ENCODE data around the gene NEIL3. TPM values are rescaled to one million over a fixed set of nuclear protein-coding genes. Genes with fewer than 3 reads are reported as not detected.

The NEIL3 gene
- total and polyA plus RNA-seq, 10 of the 15 experiments (the other 5 are each of a cell fraction or from before 2014, with no cell fraction given): 3.0 to 13.8 (median 8.9) TPM

DNA sequence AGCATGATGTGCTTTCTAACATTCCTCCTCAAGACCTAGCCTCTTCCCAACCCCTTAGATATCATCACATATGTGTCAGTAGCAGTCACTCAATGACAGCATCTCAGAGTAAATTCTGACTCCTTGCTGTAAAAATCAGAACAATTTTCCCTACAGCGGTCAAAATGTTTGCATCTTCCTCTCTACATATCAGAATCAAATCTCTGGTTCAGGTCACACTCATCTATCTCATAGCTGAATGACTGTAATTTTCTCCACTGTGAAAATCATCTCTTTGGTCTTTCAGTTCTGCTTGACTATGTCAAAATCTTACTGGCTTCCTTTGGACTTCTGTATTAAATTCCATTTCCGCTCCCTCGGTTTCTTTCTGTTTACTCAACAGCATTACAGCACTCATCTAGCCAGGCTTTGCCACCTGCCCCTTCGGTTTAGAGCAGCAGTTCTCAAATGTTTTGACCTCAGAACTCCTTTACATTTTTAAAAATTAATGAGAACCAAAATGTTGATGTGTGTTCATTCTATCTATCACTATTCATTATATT lies 75.3 kb downstream of the NEIL3 start (continued):
- TF ChIP-seq, protein P1, sequence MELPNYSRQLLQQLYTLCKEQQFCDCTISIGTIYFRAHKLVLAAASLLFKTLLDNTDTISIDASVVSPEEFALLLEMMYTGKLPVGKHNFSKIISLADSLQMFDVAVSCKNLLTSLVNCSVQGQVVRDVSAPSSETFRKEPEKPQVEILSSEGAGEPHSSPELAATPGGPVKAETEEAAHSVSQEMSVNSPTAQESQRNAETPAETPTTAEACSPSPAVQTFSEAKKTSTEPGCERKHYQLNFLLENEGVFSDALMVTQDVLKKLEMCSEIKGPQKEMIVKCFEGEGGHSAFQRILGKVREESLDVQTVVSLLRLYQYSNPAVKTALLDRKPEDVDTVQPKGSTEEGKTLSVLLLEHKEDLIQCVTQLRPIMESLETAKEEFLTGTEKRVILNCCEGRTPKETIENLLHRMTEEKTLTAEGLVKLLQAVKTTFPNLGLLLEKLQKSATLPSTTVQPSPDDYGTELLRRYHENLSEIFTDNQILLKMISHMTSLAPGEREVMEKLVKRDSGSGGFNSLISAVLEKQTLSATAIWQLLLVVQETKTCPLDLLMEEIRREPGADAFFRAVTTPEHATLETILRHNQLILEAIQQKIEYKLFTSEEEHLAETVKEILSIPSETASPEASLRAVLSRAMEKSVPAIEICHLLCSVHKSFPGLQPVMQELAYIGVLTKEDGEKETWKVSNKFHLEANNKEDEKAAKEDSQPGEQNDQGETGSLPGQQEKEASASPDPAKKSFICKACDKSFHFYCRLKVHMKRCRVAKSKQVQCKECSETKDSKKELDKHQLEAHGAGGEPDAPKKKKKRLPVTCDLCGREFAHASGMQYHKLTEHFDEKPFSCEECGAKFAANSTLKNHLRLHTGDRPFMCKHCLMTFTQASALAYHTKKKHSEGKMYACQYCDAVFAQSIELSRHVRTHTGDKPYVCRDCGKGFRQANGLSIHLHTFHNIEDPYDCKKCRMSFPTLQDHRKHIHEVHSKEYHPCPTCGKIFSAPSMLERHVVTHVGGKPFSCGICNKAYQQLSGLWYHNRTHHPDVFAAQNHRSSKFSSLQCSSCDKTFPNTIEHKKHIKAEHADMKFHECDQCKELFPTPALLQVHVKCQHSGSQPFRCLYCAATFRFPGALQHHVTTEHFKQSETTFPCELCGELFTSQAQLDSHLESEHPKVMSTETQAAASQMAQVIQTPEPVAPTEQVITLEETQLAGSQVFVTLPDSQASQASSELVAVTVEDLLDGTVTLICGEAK (IDR thresholded peaks at IDR 0.05; ENCODE audit: borderline replicate concordance): no peak
- no peak for TF ChIP-seq ZNF384 (IDR thresholded peaks at IDR 0.05; ENCODE audit: borderline replicate concordance, low read depth, low read length)
- TF ChIP-seq, protein P2, sequence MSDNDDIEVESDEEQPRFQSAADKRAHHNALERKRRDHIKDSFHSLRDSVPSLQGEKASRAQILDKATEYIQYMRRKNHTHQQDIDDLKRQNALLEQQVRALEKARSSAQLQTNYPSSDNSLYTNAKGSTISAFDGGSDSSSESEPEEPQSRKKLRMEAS (IDR thresholded peaks at IDR 0.05; ENCODE audit: low read depth, low read length): no peak
- no peak for TF ChIP-seq RFX5 (IDR thresholded peaks at IDR 0.05; ENCODE audit: low read depth, low read length)
- TF ChIP-seq POLR2A (IDR thresholded peaks at IDR 0.05; ENCODE audit: low read depth, low read length): no peak
- no peak for TF ChIP-seq MEF2B (IDR thresholded peaks at IDR 0.05; ENCODE audit: partially characterized antibody, poor library complexity, severe bottlenecking)
- TF ChIP-seq NFIC (IDR thresholded peaks at IDR 0.05; ENCODE audit: low read depth, low read length): no peak

GRCh38 chr4:177385576-177386277 lies 76.1 kb downstream of the NEIL3 start:
- H3K36me3 ChIP-seq (ENCODE audit: control insufficient read depth in 2 of 2, insufficient read depth in 2 of 2, low read length in 1 of 2): no peaks in the 10 kb centered on the region
- no peak overlapping the region for H3K9ac ChIP-seq (ENCODE audit: control insufficient read depth, insufficient read depth, low read length)
- H3K9me3 ChIP-seq (replicated peaks; ENCODE audit: control insufficient read depth, insufficient read depth, low read length): no peaks in the 10 kb centered on the region
- H2AFZ ChIP-seq (ENCODE audit: control insufficient read depth, low read depth, low read length): no peak overlapping the region
- ChIA-PET RAD21 (ENCODE audit: unreplicated experiment) (no interaction called here), POLR2A (no interaction called here), CTCF (no interaction called here), SMC1A (ENCODE audit: uncharacterized antibody, unreplicated experiment) (interaction anchor here (1.3 to 1.5 kb wide), 2 partner anchors 12 to 135 kb away, joined by 3 to 6 read pairs; no protein-coding TSS in a partner anchor)
- in situ Hi-C loops (cut with MboI): no loop called here
- FAIRE-seq: no peak
- no peaks in the 10 kb centered on the region for H3K27me3 ChIP-seq (replicated peaks in 1 of 2; ENCODE audit: control insufficient read depth in 2 of 2, insufficient read depth in 2 of 2, low read length in 1 of 2)
- H3K4me2 ChIP-seq (ENCODE audit: control insufficient read depth, insufficient read depth): no peak overlapping the region
- no peak for DNase-seq (ENCODE audit: low read depth, low spot score)
- no peak overlapping the region for H3K4me3 ChIP-seq
- H4K20me1 ChIP-seq (ENCODE audit: control insufficient read depth, insufficient read depth): no peaks in the 10 kb centered on the region
- intact Hi-C loops (cut with micrococcal nuclease; ENCODE audit: unreplicated experiment): no loop called here
- no peak for ATAC-seq
- H3K79me2 ChIP-seq (ENCODE audit: control insufficient read depth, insufficient read depth, low read length): no peaks in the 10 kb centered on the region
- 55% methylated on average over 2 of the region's 2 CpGs for WGBS (ENCODE audit: insufficient coverage, insufficient replicate concordance, low lambda C conversion rate, missing lambda C conversion rate)
- BruUV-seq (replicated peaks): no TSS peak
- no peak overlapping the region for H3K27ac ChIP-seq (ENCODE audit: control insufficient read depth, insufficient read depth)
- H3K4me1 ChIP-seq (ENCODE audit: control insufficient read depth, insufficient read depth, low read length): no peaks in the 10 kb centered on the region
- TF ChIP-seq BCL11A (IDR thresholded peaks at IDR 0.05; ENCODE audit: low read depth, low read length): no peak
- TF ChIP-seq, protein P2 (IDR thresholded peaks at IDR 0.05; ENCODE audit: low read depth, low read length): no peak
- no peak for TF ChIP-seq GABPA (IDR thresholded peaks at IDR 0.05; ENCODE audit: low read depth)
- TF ChIP-seq TCF7 (IDR thresholded peaks at IDR 0.05; ENCODE audit: borderline replicate concordance): no peak
- TF ChIP-seq WRNIP1 (IDR thresholded peaks at IDR 0.05; ENCODE audit: borderline replicate concordance, low read depth, low read length): no peak
- no peak for TF ChIP-seq SMAD1 (IDR thresholded peaks at IDR 0.05; ENCODE audit: low read depth, partially characterized antibody)
- TF ChIP-seq, protein P3, sequence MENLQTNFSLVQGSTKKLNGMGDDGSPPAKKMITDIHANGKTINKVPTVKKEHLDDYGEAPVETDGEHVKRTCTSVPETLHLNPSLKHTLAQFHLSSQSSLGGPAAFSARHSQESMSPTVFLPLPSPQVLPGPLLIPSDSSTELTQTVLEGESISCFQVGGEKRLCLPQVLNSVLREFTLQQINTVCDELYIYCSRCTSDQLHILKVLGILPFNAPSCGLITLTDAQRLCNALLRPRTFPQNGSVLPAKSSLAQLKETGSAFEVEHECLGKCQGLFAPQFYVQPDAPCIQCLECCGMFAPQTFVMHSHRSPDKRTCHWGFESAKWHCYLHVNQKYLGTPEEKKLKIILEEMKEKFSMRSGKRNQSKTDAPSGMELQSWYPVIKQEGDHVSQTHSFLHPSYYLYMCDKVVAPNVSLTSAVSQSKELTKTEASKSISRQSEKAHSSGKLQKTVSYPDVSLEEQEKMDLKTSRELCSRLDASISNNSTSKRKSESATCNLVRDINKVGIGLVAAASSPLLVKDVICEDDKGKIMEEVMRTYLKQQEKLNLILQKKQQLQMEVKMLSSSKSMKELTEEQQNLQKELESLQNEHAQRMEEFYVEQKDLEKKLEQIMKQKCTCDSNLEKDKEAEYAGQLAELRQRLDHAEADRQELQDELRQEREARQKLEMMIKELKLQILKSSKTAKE (IDR thresholded peaks at IDR 0.05; ENCODE audit: low read depth, poor library complexity, severe bottlenecking): no peak
- TF ChIP-seq NFXL1 (IDR thresholded peaks at IDR 0.05; ENCODE audit: borderline replicate concordance): no peak
- no peak for TF ChIP-seq SMC3 (IDR thresholded peaks at IDR 0.05; ENCODE audit: borderline replicate concordance, low read length)
- TF ChIP-seq RFX5 (IDR thresholded peaks at IDR 0.05; ENCODE audit: low read depth, low read length): no peak
